K562 (cell line): Measurements from ENCODE around the gene DPYSL4. TPM values are rescaled to one million over a fixed set of nuclear protein-coding genes. Genes with fewer than 3 reads are reported as not detected.

Experiments used
- ATAC-seq: fragments of 200-7000 bp; cut with Tn5 transposase; 3 replicates; pipeline ENCODE4 v1.9.1; 2020; ENCODE audit warnings: moderate library complexity
- BruUV-seq: library from RNA; stranded (reverse); fragments of 400-500 nt; replicated peaks from 2 replicates; lab custom pipeline; 2021; lab: Mats Ljungman, UMichigan
- CTCF ChIA-PET: fragments of 300-600 bp; formaldehyde crosslinking; extraction: SDS; loops from one replicate; lab custom pipeline; 2021; ENCODE audit warnings: low intra/inter-chr PET ratio; lab: Yijun Ruan, JAX
- POLR2A ChIA-PET: fragments of 300-600, 350-650 bp; sonication (Branson Sonifier 250); formaldehyde crosslinking; extraction: SDS; loops from one replicate; lab custom pipeline; 2021; ENCODE audit warnings: antibody characterized with exemption, inconsistent platforms; lab: Yijun Ruan, JAX
- DNase-seq, 4 experiments: peaks; one replicate each; pipeline versions ENCODE4 v3.0.0 to v3.0.0-alpha.2; 2011 to 2018; ENCODE audit warnings: low spot score in 3 of 4, mixed read lengths in 3 of 4; ENCODE audit errors: extremely low read depth in 1 of 4
- FAIRE-seq: peaks from 2 replicates; lab custom pipeline; 2011; peaks lifted over from hg19 to GRCh38; lab: Jason Lieb, UNC
- H2AFZ ChIP-seq: 2 replicates; pipeline ENCODE4 v1.6.0; 2011; ENCODE audit warnings: low read depth, low read length, control low read depth, inconsistent platforms
- H3K27ac ChIP-seq: fragments of 200-600 bp; 3 replicates; pipeline ENCODE4 v1.8.0; 2011; ENCODE audit warnings: low read depth, mild to moderate bottlenecking, control low read depth, inconsistent platforms, low read length, moderate library complexity, mixed read lengths; ENCODE audit errors: extremely low read depth
- H3K27me3 ChIP-seq, 2 experiments: fragments of 300-600 bp in 1 of 2; 2 replicates in 1 of 2; 3 replicates in 1 of 2; pipeline versions ENCODE4 v1.6.0 to v1.8.0; 2011; ENCODE audit warnings: inconsistent platforms in 2 of 2, low read length in 2 of 2, mild to moderate bottlenecking in 1 of 2, mixed read lengths in 1 of 2, moderate library complexity in 1 of 2; ENCODE audit not compliant: control insufficient read depth in 2 of 2, insufficient read depth in 2 of 2
- H3K36me3 ChIP-seq: fragments of 300-600 bp; 3 replicates; pipeline ENCODE4 v1.8.0; 2011; ENCODE audit warnings: mild to moderate bottlenecking, low read length, inconsistent platforms; ENCODE audit not compliant: control insufficient read depth, insufficient read depth
- H3K4me1 ChIP-seq, 2 experiments: fragments of 200-600 bp in 1 of 2; replicated peaks in 1 of 2; 2 replicates in 1 of 2; 3 replicates in 1 of 2; pipeline versions ENCODE4 v1.5.1 to v1.8.0; 2011; ENCODE audit warnings: inconsistent platforms in 2 of 2, low read length in 2 of 2, mild to moderate bottlenecking in 1 of 2, mixed read lengths in 1 of 2, moderate library complexity in 1 of 2; ENCODE audit not compliant: control insufficient read depth in 2 of 2, insufficient read depth in 2 of 2
- H3K4me2 ChIP-seq: 2 replicates; pipeline ENCODE4 v1.6.1; 2011; ENCODE audit warnings: low read length, control low read depth, inconsistent platforms, mixed read lengths; ENCODE audit not compliant: insufficient read depth
- H3K4me3 ChIP-seq: fragments of 200-600 bp; sonication (generic), shearing (Covaris generic); 2 replicates; pipeline ENCODE4 v1.5.1; 2016; ENCODE audit warnings: control low read depth, inconsistent platforms
- H3K79me2 ChIP-seq: fragments of 200-600 bp; 3 replicates; pipeline ENCODE4 v1.8.0; 2011; ENCODE audit warnings: low read length, inconsistent platforms; ENCODE audit not compliant: control insufficient read depth, insufficient read depth
- H3K9ac ChIP-seq, 2 experiments: 2 replicates each; pipeline versions ENCODE4 v1.6.0 to v1.6.1; 2011; ENCODE audit warnings: low read depth in 2 of 2, low read length in 2 of 2, control low read depth in 1 of 2, inconsistent platforms in 1 of 2, mild to moderate bottlenecking in 1 of 2, mixed read lengths in 1 of 2; ENCODE audit not compliant: insufficient read depth in 1 of 2
- H3K9me1 ChIP-seq: one replicate; pipeline ENCODE4 v1.6.0; 2011; ENCODE audit warnings: inconsistent platforms, mild to moderate bottlenecking, low read length, moderate library complexity; ENCODE audit not compliant: control insufficient read depth, insufficient read depth
- H3K9me3 ChIP-seq: replicated peaks from 2 replicates; pipeline ENCODE4 v1.5.1; 2011; ENCODE audit warnings: low read depth, low read length, inconsistent platforms; ENCODE audit not compliant: control insufficient read depth, insufficient read depth
- H4K20me1 ChIP-seq: replicated peaks from 2 replicates; pipeline ENCODE4 v1.6.1; 2011; ENCODE audit warnings: low read length, inconsistent platforms, mixed read lengths; ENCODE audit not compliant: control insufficient read depth, insufficient read depth
- ASH1L ChIP-seq: fragments of 450-650 bp; IDR thresholded peaks from 2 replicates; pipeline ENCODE4 v1.6.1; 2018; ENCODE audit warnings: borderline replicate concordance, mild to moderate bottlenecking, low read depth; ENCODE audit not compliant: partially characterized antibody
- ATF1 ChIP-seq, 2 experiments: fragments of 450-650 bp in 1 of 2; IDR thresholded peaks; 2 replicates each; pipeline ENCODE4 v1.6.1; 2016; ENCODE audit warnings: missing compliant biosample characterization in 1 of 2, missing genetic modification characterization in 1 of 2
- GABPB2 ChIP-seq: fragments of 250-450 bp; sonication (Bioruptor Pico); conservative IDR thresholded peaks from 2 replicates; pipeline ENCODE4 v1.5.1; 2021; ENCODE audit warnings: mild to moderate bottlenecking
- HLTF ChIP-seq: fragments of 450-650 bp; IDR thresholded peaks from 2 replicates; pipeline ENCODE4 v1.6.1; 2016
- NRF1 ChIP-seq, 2 experiments: fragments of 450-650 bp; IDR thresholded peaks in 1 of 2; conservative IDR thresholded peaks in 1 of 2; 2 replicates each; pipeline ENCODE4 v1.6.1; 2014; ENCODE audit warnings: mild to moderate bottlenecking in 2 of 2
- PCBP2 ChIP-seq: fragments of 200-400 bp; formaldehyde crosslinking; IDR thresholded peaks from 2 replicates; pipeline ENCODE4 v1.6.1; 2018; ENCODE audit warnings: low read length, low read depth, mild to moderate bottlenecking, moderate library complexity; ENCODE audit not compliant: poor library complexity, severe bottlenecking
- SMAD2 ChIP-seq: fragments of 150-350 bp; IDR thresholded peaks from 2 replicates; pipeline ENCODE4 v1.6.1; 2014; ENCODE audit warnings: low read depth, mild to moderate bottlenecking, low read length
- ZNF24 ChIP-seq: fragments of 450-650 bp; IDR thresholded peaks from 2 replicates; pipeline ENCODE4 v1.6.1; 2016
- WGBS: fragments of 100-300 bp; shearing (Covaris generic); methylation state at CpG from one replicate; pipeline ENCODE4 v1.1.6; 2016; ENCODE audit warnings: low coverage, mixed read lengths; ENCODE audit not compliant: insufficient coverage; ENCODE audit errors: missing lambda C conversion rate; 5-methylcytosine and 5-hydroxymethylcytosine counted together
- in situ Hi-C: fragments of 300-500 bp; cut with MboI; formaldehyde crosslinking; loops from 4 replicates; pipeline ENCODE4 v1.15.0; 2018; ENCODE audit warnings: inconsistent platforms, mixed read lengths
- intact Hi-C: fragments of 100-400 bp; cut with micrococcal nuclease; formaldehyde crosslinking; loops from 2 replicates; pipeline ENCODE4 v1.14.2; 2022
- polyA plus RNA-seq, 8 experiments: library from polyadenylated mRNA; depleted of rRNA in 4 of 8; stranded (reverse) in 5 of 8; unstranded in 3 of 8; fragments of >200 nt; fragmentation: Nextera tagmentation in 2 of 8; fragmentation: Illumina TruSeq in 1 of 8; extraction: Ambion mirVana in 2 of 8; extraction: Trizol in 1 of 8; gene quantifications; 2 replicates each; pipeline versions ENCODE4 v1.2.1 to v1.2.3, GENCODE V29; 2011 to 2014; ENCODE audit warnings: inconsistent platforms in 1 of 8, missing spikeins in 1 of 8
- total RNA-seq, 7 experiments: library from RNA; depleted of rRNA in 6 of 7; stranded (reverse); fragments of >200 nt in 6 of 7; fragmentation: Illumina TruSeq in 2 of 7; extraction: Trizol in 2 of 7; gene quantifications; 2 replicates each; pipeline versions ENCODE4 v1.2.1 to v1.2.3, GENCODE V29; 2011 to 2021; ENCODE audit warnings: low replicate concordance in 1 of 7
- TF ChIP-seq, protein P1 (sequence below): sonication (generic); formaldehyde crosslinking; IDR thresholded peaks from 2 replicates; pipeline ENCODE4 v1.5.0; 2020; ENCODE audit warnings: missing genetic modification reagents
- TF ChIP-seq, protein P2 (sequence below), 2 experiments: fragments of 450-650 bp in 1 of 2; sonication (generic) in 1 of 2; formaldehyde crosslinking in 1 of 2; IDR thresholded peaks in 1 of 2; conservative IDR thresholded peaks in 1 of 2; 2 replicates each; pipeline versions ENCODE4 v1.6.1 to v1.8.1; 2016 to 2023; ENCODE audit warnings: mild to moderate bottlenecking in 2 of 2, moderate library complexity in 2 of 2, inconsistent platforms in 1 of 2, missing genetic modification reagents in 1 of 2

The DPYSL4 gene
- total and polyA plus RNA-seq, 9 of the 15 experiments (the other 6 are each of a cell fraction or from before 2014, with no cell fraction given), result 0.03 TPM; not detected in 8

DNA sequence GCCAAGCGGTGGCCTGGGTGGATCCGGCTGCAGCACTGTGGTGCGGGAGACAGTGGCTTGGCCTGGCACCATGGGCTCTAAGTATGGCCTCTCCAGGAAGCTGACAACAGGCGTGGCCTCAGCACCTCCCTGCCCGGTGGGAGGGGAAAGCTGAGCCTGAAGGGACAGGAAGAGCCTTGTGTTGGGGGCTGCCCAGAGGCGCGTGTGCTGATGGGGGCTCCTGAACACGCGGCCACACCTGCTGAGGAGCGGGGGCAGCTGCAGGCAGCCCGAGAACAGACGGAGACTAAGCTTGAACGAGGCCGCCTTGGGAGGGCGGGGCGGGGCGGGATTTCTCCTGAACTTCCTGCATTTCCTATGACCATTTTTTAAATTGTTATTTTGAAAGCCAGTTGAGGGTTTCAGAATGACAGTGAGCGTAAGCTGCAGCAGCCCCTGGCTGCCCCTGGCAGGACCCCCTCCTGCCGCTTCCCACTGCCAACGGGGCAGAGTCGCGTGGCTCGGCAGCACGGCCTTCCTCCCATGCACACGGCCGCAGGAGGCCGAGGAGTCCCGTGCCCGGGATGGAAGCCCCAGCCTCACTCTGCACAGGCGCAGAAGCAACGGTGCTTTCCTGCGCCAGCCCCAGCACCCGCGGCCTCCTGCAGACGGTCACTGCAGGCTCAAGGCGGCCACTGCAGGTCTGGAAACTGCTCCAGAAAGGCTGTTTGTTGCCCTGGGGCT is 43.2 kb downstream of the DPYSL4 start:
- BruUV-seq, result no TSS peak
- Histone ChIP-seq H2AFZ (0 out of 2 replicates have a peak overlapping the region, but pooled peaks have one; percentile 40), H3K27ac (no peak overlapping the region), H4K20me1 (no peaks in the 10 kb centered on the region; the same call in 1 of the 2 replicates), H3K36me3 (no peaks in the 10 kb centered on the region), H3K27me3 (peaks cover 3 to 67% of the 10 kb centered on the region in 2 experiments; a peak in 2 of 5 replicates), H3K9me1 (no peaks in the 10 kb centered on the region), H3K4me2 (no peak overlapping the region), H3K9ac (peak overlapping the region in 1 of 2 experiments; percentile 45; a peak in 1 of 4 replicates), H3K79me2 (no peaks in the 10 kb centered on the region), H3K4me1 (peaks cover 0 to 20% of the 10 kb centered on the region in 2 experiments; a peak in 2 of 5 replicates), H3K4me3 (no peak overlapping the region), H3K9me3 (no peaks in the 10 kb centered on the region)
- ATAC-seq (peak; percentile 47; the same call in 2 of the 3 replicates), DNase-seq (no peak), FAIRE-seq (no peak)
- WGBS, result 24% methylated on average over 20 of the region's 36 CpGs
- intact Hi-C loops, result no loop called here
- CTCF ChIA-PET, result no interaction called here
- in situ Hi-C loops, result loop anchor here (10.0 kb wide), 1 partner anchor 405 kb away; no protein-coding TSS in a partner anchor
- POLR2A ChIA-PET, result no interaction called here
- peak; percentile 49 to 61; a peak in 3 of 4 replicates for TF ChIP-seq NRF1 (conservative IDR thresholded peaks at IDR 0.05 in 1 of 2, IDR thresholded peaks at IDR 0.05 in 1 of 2)
- no peak for TF ChIP-seq ASH1L

DNA sequence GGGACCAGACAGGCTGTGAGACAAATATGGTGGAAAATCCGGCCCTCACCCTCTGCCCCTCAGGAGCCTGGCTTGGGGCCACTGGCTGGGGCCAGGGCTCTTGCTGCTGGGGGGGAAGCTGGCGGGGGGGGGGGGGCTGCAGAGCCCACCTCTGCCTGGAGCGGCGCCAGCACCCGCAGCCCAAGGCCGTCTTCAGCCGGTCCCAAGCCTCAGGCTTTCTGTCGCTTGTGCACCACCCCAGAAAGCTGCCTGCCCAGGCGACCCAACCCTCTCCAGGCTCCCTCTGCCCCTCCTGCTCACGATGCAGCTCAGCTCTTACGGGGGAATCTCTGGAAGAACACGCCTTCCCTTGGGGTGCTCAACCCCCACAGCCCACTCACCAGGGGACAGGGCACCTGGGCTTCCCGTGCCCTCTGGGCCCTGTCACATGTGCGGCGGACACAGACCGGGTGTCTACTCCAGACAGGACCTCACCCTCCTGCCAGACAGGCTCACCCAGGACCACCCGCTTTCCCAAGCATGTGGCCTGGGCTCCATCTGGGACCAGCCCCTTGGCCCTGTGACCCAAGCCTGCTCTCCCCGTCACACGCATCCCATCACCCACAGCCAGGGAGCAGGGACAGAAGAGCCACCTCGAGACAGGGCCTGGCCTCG is 43.9 kb downstream of the DPYSL4 start:
- in situ Hi-C loops (no loop called here), intact Hi-C loops (no loop called here)
- H3K9me1 ChIP-seq, result no peaks in the 10 kb centered on the region
- H4K20me1 ChIP-seq, result no peaks in the 10 kb centered on the region; the same call in 1 of the 2 replicates
- 46% methylated on average over 13 of the region's 21 CpGs for WGBS
- H3K79me2 ChIP-seq, result no peaks in the 10 kb centered on the region
- no peak overlapping the region for H3K27ac ChIP-seq
- FAIRE-seq (no peak), ATAC-seq (no peak), DNase-seq (no peak)
- ChIA-PET POLR2A (no interaction called here), CTCF (no interaction called here)
- no peak overlapping the region for H3K4me2 ChIP-seq
- peaks cover 0 to 19% of the 10 kb centered on the region in 2 experiments; a peak in 2 of 5 replicates for H3K4me1 ChIP-seq
- H3K9me3 ChIP-seq, result no peaks in the 10 kb centered on the region
- no peak overlapping the region for H3K4me3 ChIP-seq
- H3K27me3 ChIP-seq, result peaks cover 3 to 71% of the 10 kb centered on the region in 2 experiments; a peak in 2 of 5 replicates
- BruUV-seq, result no TSS peak
- H3K9ac ChIP-seq, result no peak overlapping the region
- H2AFZ ChIP-seq, result no peak overlapping the region
- no peaks in the 10 kb centered on the region for H3K36me3 ChIP-seq
- TF ChIP-seq HLTF (no peak), SMAD2 (no peak), ATF1 (CRISPR knock-in tag; IDR thresholded peaks at IDR 0.05) (no peak), ATF1 (tag; IDR thresholded peaks at IDR 0.05) (no peak), ZNF24 (no peak), PCBP2 (no peak), GABPB2 (CRISPR knock-in tag) (no peak)
- TF ChIP-seq, protein P1, sequence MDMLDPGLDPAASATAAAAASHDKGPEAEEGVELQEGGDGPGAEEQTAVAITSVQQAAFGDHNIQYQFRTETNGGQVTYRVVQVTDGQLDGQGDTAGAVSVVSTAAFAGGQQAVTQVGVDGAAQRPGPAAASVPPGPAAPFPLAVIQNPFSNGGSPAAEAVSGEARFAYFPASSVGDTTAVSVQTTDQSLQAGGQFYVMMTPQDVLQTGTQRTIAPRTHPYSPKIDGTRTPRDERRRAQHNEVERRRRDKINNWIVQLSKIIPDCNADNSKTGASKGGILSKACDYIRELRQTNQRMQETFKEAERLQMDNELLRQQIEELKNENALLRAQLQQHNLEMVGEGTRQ (CRISPR knock-in tag), result no peak
- TF ChIP-seq, protein P2, sequence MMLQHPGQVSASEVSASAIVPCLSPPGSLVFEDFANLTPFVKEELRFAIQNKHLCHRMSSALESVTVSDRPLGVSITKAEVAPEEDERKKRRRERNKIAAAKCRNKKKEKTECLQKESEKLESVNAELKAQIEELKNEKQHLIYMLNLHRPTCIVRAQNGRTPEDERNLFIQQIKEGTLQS (IDR thresholded peaks at IDR 0.05), result no peak
- TF ChIP-seq, protein P2 (CRISPR knock-in tag; conservative IDR thresholded peaks at IDR 0.05), result no peak
